HG02763 (cell line): Measurements from ENCODE around the gene CYB561A3.
"Not testable (repeated sequence)": the region's sequence is repeated elsewhere in the genome, so short reads cannot be mapped to it uniquely, and the experiment has no call there.

Experiments
- ATAC-seq: cut with Tn5 transposase; IDR thresholded peaks from one replicate; pipeline ENCODE4 v1.9.1; 2021; ENCODE audit warnings: mild to moderate bottlenecking, moderate library complexity; ENCODE audit not compliant: unreplicated experiment

Gene CYB561A3, protein sequence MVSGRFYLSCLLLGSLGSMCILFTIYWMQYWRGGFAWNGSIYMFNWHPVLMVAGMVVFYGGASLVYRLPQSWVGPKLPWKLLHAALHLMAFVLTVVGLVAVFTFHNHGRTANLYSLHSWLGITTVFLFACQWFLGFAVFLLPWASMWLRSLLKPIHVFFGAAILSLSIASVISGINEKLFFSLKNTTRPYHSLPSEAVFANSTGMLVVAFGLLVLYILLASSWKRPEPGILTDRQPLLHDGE

DNA sequence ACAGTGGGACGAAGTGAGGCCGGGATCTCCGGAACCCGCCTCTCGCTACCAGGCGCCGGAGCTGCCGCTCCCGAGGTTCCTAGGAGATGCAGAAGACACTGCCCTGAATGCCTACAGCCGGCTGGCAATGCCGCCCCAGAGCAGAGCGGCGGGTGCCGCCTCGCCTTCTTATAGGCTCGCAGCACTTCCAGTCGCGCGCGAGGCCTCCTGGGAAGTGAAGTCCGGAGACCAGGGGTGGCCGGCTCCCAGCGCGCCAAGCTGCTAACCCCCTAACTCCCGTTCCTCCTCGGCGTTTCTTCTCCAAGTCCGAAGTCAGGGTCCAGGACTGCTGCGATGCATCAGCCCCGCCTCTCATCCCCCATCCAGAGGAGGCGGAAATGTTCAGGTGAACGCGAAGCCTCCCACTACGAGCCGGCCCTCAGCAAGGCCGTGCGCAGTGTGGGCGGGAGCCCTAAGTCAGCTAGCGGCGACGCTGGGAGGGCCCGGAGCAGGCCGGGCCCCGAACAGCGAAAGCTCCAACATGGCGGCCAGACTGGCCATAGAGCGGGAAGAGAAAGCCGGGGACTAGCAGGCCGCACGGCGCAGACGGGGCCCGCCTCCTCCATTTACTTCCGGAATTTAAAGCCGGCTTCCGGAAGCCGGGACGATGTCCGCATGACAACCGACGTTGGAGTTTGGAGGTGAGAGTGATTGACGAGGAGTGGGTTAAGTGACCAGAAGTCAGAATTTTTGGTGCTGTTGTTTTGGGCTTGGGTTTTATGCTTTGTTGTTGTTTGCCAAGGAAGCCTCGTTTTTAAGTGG, at the start of gene CYB561A3, which contains the start of gene TMEM138:
Gene CYB561A3 (minus strand): TSS at position 142 of the 801 bp plus-strand sequence. CDS start 5,169 bp downstream, outside the sequence.
Gene TMEM138 (plus strand): TSS at position 634 of the 801 bp plus-strand sequence. CDS start 2,017 bp downstream, outside the sequence.
- peak; percentile 80 for ATAC-seq

DNA sequence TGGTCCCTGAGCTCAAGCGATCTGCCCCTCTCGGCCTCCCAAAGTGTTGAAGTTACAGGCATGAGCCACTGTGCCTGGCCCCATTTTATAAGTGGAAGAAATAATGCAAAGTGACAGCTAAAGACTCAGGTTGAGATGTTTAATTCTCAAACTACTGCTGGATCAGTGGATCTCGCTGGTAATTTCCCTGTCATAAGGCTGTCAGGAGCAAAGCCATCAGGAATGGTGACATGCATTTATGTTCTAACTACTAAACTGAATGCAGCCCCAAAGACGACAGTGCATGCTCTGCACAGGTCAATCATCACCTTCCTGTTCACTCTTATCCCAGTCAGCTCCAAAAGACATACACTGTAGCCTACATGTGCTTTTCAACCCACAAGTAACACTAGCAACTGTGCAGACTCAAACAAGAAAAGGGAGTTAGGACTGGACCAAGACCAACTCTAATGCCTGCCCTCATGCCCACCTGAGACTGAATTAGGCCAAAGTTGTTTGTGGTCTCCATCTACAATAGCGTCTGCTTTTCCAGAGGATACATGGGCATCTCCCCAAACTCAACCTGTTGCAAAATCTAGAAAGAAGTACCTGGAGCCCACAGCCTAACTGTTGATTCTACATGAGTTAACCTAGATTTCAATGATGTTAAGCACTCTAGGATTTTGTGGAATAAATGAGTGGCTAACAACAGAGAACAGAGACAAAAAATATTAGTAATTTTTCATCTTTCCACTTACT, 45.5 kb upstream of the CYB561A3 start:
- ATAC-seq: no peak

DNA sequence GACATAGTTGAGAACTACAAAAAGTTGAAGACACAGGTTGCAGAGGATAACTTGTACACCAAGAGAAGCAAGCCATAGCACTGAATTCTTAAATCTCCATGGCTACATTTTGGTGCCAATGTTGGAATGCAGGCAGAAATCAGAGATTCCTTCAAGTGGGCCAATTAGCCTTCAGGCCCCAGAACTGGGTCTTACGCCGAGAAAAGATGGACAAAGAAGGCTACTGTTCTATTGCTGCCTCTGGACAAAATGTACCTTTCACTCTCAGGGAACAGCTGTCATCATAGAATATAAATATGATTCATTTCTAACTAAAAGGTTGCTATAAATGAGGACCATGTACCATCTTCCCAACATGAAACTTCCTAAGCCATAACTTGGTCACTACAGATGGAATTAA, 44.4 kb upstream of the CYB561A3 start:
- no peak for ATAC-seq

DNA sequence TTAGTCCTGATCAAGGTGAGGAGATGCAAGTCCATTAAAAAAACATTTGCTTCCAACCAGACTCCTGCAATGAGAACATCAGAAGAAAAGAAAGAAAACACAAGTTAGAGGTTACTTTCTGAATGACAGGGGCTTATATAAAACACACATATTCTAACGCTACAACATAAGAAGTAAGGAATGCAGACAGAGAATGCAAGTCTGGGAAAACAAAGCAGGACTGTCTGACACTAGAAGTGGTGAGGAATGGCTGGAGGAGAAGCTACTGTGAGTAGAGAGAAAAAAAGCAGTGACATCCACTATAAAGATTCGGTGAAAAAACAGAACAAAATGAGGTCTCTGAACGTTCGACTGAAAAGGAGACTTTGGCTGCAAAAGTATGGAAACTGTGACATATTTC, 43.0 kb upstream of the CYB561A3 start:
- ATAC-seq: no peak

DNA sequence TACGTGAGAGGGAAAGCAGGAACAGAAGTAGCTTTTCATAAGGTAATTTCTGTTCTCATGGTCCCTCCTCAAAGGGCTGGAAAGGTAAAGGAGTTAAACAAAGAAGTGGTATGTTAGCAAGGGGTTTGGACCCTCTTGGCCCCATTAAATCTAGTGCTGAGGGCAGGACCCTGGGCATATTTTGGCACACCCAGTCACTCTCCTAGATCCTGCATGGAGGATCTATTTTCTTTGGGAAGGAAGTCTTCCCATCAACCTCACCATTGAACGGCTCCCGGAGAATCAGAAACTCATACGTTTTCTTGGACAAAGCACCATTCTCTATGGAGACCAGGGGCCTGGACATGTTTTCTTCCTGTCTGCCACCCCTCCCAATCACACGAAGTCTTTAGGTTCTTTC, 42.4 kb upstream of the CYB561A3 start:
- no peak for ATAC-seq

DNA sequence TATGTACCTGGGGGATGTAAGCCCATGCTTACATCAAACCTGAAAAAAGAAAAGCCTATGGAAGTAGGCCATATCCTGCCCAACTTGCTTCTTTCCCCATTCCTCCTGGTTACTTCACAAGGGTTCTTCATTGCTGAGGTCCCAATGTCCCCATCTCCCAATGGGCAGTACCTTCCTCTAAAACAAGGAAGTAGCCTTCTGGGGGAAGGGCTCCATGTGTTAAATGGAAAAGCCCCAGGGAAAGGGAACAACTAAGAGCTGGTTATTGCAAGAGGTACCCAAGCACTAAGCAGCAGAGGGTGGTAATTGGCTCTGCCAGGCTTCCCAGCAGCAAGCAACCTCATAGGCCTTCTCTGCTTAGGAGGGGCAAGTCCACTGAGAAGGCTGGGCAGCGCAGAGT, 42.0 kb upstream of the CYB561A3 start:
- ATAC-seq: no peak

DNA sequence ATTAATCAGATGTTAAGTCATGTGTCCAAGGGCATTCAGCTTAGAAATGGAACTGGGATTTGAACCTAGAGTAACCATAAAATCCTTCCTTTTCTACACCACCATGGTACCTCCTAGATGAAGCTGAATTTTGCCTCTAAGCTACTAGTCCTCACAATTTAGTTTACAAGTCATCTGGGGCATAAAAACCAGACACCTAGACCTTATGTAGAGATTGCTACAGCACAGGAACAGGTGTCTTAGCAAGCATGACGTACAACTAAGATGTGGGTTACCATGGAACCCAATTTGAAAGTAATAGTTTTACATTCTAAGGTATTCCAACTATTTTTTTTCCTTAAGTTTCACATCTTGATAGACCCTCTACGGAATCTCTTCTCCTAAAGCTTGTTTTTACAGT, 39.9 kb upstream of the CYB561A3 start:
- no peak for ATAC-seq

DNA sequence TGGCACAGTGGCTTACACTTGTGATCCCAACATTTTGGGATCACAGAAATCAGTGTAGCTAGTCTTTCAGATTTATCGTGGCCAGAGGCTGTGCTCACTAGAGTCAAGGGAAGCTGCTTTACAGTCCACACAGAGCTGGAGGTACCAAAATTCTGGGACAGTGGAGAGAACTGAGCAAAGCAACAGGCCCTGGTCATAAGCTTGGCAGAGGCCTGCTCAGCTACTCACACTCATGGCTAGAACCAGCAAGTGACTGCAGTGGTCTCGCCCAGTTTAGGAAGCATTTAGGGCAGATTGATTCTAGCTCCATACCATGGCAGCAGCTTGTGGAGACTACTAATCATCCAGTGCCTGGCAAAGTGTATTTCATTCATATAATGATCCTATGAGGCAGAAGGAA, 39.5 kb upstream of the CYB561A3 start:
- ATAC-seq: no peak

DNA sequence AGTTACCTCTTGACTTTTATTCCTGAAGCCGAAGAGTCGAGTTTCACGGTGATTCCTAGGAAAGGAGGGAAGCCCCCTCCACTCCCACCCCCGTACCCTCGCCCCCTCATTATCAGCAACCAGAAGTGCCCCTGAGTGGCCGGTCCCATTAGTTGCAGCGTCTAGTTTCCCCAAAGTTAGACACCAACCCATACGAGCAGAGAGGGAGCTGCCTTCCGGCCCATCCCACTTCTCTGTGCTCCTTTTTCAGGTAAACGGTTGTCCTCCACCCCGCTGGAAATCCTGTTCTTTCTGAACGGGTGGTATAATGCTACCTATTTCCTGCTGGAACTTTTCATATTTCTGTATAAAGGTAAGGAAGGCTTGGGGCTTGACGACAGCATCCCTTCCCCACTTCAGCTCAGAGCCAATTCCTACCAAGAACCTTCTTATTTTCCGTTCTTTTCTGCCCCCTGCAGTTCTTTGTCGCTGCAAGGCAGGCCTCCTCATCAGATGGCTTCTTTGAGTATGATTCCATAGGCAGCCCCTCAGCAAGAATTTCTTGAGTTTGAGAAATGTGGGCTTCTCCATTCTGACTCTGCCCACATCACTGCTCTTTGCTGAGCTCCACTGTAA, 31.4 kb upstream of the CYB561A3 start:
- ATAC-seq: no peak

DNA sequence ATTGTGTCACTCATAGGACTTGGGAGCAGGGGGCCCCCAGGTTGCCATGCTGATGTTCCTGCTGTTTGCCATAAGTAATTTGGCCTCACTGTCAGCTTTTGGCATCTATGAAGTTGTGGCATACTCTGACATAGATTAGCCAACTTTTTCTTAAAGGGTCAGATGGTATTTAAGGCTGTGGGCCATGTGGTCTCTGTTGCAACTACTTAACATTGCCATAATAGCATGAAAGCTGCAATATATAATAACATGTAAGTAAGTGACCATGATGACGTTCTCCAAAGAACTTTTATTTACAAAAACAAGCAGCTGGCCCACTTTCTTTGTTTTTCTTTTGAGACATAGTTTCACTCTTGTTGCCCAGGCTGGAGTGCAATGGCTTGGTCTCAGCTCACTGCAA, 28.5 kb upstream of the CYB561A3 start:
- no peak for ATAC-seq

DNA sequence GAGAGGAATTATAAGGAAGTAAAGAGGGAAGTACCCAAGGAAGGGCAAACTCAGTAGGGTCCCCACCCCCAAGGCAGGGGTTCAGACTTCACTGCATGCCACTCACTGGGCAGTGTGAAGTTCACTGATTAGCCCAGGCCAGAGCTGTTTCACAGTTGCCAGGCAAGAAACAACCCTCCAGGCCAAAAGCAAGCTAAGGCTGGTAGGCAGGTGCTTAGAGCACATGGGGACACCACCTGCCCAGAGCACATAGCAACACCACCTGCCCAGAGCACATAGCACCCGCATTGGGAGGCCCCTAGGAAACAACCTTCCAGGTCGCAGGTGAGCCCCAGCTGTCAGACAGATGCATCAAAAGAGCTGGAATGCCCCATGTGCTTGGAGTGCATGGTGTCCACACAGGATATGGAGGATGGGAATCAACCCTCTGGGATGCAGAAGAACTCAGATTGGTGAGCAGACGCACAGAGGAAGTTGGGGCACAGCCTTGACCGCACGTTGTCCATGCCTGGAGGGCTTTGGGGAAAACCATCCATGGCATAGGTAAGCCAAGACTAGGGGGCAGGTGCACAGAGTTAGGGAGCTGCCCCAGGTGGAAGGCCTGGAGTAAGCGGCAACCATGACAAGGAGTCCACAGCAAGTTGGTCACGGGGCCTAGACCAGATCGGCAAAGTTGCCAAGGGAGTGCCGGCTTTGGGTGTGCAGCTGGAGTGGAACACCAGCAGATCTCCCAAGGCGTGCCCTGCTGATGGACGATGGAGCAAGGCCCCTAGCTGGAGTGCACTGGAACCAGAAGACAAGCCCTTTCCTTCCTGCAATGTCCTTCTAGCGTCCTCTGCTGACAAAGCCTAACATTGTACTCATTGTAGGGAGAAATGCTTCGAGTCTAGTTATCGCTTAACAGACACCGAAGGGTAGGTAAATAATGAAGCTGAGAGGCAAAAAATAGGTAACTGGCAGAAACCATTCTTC, 22.9 kb upstream of the CYB561A3 start:
- ATAC-seq: no peak

DNA sequence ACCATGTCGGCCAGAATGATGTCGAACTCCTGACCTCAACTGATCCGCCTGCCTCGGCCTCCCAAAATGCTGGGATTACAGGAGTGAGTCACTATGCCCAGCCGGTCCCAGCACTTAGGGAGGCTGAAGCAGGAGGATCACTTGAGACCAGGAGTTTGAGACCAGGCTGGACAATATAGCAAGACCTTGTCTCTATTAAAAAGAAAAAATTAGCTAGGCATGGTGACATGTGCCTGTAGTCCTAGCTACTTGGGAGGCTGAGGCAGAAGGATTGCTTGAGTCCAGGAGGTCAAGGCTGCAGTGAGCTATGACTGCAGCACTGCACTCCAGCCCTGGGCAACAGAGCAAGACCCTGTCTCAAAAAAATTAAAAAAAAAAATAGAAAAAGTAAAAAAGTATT, 22.2 kb upstream of the CYB561A3 start:
- ATAC-seq: not testable (repeated sequence)

DNA sequence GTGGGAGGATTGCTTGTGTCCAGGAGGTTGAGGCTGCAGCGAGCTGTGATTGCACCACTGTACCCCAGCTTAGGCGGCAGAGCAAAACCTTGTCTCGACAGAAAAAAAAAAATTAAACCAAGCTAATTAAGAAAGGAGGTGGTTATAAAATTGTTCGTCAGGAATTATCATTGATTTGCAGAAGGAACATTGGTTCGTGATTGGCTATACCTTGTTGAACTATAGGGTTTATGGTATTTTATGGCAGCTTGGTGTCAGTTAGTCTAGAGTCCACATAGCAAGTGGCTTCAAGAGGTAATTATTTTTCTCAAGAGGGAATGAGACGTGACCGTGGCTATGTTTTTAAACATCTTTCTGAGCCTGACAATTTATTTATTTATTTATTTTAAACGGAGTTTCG, 19.2 kb upstream of the CYB561A3 start:
- ATAC-seq: no peak

DNA sequence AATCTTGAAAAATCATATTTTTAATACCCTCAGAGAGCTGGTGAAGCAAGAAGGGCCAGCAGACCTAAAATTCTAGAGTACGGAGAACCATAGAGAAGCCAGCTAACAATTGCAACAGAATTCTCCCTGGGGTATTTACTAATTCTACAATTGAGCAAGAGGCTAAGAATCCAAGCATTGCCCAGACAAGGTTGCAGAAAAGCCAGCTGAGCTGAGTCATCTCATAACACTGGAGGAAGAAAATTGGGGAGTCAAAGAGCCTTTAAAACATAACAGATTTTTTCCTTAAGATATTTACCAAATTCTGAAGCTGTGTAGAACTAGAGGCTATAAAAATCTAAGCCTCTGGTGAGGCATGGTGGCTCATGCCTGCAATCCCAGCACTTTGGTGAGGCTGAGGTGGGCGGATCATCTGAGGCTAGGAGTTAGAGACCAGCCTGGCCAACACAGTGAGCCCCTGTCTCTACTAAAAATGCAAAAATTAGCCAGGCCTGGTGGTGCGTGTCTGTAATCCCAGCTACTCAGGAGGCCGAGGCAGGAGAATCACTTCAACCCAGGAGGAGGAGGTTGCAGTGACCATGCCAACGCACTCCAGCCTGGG, 17.1 kb upstream of the CYB561A3 start:
- ATAC-seq: no peak

DNA sequence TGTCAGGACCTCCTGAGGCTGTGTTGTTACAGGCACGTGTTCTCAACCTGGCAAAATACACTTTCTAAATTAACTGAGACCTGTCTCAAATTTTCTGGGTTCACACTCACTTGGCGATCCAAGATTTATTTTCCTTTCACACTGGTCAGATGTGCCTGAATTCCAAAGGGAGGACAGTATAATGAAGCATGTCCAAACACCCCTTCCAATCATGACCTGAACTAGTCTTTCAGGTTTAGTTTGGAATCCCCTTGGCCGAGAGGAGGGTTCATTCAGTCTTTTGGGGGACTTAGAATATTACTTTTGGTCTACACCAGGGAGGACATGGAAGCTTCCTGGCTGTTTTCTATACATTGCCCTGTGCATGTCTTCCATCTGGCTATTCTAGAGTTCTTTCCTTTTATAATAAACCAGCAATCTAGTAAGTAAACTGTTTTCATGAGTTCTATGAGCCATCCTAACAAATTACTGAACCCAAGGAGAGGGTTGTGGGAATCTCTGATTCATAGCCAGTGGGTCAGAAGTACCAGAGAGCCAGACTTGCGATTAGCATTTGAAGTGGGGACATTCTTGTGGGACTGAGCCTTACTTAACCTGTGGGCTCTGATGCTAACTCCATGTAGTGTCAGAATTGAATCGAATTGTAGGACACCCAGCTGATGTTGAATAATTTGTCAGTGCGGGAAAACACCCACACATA, 15.9 kb upstream of the CYB561A3 start:
- ATAC-seq: no peak

DNA sequence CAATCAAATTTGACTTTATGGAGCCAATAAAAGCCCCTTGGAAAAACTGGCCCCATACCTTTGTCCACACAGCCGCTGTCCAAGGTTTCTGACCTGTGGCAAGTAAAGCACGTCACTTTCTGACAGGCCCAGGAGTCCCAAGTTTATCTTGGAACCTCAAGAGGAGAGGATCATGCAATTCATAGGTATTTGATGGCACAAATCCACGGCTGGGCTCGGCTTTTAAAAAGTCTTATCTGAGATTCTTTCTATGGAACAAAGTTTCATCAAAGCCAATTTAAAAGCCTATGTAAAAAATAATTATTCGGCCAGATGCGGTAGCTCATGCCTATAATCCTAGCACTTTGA, 14.1 kb upstream of the CYB561A3 start:
- no peak for ATAC-seq

DNA sequence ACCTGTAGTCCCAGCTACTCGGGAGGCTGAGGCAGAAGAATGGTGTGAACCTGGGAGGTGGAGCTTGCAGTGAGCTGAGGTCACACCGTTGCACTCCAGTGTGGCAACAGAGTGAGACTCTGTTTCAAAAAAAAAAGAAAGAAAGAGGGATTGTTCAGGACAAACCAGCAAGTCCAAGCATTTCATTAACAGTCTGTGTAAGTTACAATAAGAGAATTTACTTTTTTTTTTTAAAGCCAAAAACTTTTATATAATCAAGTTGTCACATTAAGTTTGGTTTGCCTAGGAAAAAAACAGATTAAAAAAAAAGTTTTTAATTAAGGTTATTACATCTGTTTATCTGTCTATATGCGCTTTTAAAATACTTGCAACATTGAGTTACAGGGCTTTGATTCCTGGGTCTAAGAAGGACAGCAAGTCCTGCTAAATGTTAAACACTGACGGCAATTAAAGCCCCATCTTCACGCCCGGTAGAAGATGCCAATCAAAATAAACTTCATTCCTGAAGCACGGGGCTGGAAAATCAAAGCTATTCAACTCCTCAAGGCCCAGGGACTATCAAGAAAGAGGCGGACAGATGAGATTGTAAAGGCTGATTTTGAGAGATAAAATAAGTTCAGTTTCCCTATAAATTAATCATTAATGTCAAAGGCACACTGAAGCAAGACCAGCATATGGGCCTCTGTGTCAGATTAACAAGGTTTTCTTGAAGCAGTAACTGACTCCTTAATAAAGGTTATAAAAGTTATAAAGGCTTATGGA, 11.2 kb upstream of the CYB561A3 start:
- ATAC-seq: no peak

DNA sequence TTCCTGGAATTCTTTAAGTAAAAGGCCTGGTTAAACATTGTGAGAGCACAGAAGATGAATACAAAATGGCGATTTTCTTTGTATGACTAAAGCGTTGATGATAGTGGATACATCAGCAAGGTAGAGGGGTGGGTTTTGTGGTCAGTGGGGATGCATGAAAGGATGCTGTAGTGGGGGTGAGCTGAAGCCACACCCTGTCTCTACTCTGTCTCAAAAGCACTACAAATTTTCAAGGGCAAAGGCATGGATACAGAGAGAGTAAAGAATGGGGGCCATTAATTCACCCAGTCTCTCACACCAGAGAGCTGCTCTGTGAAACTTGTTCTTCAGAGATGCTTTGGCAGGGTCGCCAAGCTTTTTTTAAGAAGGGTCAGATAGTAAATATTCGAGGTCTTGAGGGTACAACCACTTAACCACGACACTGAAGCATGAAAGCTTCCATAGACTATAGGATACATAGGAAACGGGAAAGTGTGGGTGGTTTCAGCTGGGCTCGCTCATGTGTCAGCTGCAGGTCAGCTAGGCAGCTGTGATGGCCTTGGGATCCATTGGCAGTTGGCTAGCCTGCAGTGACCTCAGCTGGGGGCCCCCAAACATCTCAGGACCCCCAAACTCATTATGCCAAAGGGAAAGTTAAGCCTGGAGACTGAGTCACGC, 8.8 kb upstream of the CYB561A3 start:
- no peak for ATAC-seq
